Umbilical cord (tissue), 2 donors: ENCODE measurements around the gene ECM1. TPM values are rescaled to one million over a fixed set of nuclear protein-coding genes. Genes with fewer than 3 reads are reported as not detected.

Experiments used
- DNase-seq: peaks from one replicate; pipeline ENCODE4 v3.0.0-alpha.2; 2015; ENCODE audit warnings: low spot score
- total RNA-seq: library from RNA; depleted of rRNA; stranded (reverse); fragments of >200 nt; gene quantifications from one replicate; pipeline ENCODE4 v1.2.3, GENCODE V29; 2014; ENCODE audit warnings: low replicate concordance; ENCODE audit not compliant: insufficient read depth

ECM1 gene
- total RNA-seq, 1 donor from 2014 or later: 4.3 TPM

- no peak for DNase-seq
These were observed 4.2 kb downstream of the ECM1 start for GRCh38 chr1:150511985-150512660.

- peak; percentile 46 for DNase-seq
These were observed 4.9 kb downstream of the ECM1 start for GRCh38 chr1:150512846-150513245.

- DNase-seq: peak; percentile 48
These were observed 5.5 kb downstream of the ECM1 start for GRCh38 chr1:150513351-150513791.

GRCh38 chr1:150514260-150514659, 6.4 kb downstream of the ECM1 start:
- no peak for DNase-seq

- DNase-seq: no peak
These were observed 7.0 kb downstream of the ECM1 start for GRCh38 chr1:150514913-150515327.

GRCh38 chr1:150515328-150516049, 7.6 kb downstream of the ECM1 start, which contains the start of gene FALEC:
Gene FALEC (plus strand): TSS chr1:150515752.
- DNase-seq: peak; percentile 99

- DNase-seq: peak; percentile 22
These were observed 8.2 kb downstream of the ECM1 start for GRCh38 chr1:150516050-150516591.

GRCh38 chr1:150516616-150517015, 8.7 kb downstream of the ECM1 start:
- DNase-seq: no peak

- DNase-seq: no peak
These were observed 13.5 kb downstream of the ECM1 start for GRCh38 chr1:150521196-150521968.

GRCh38 chr1:150525348-150525747, 17.4 kb downstream of the ECM1 start:
- no peak for DNase-seq

- DNase-seq: no peak
These were observed 20.3 kb downstream of the ECM1 start for GRCh38 chr1:150528196-150528595.

- DNase-seq: peak; percentile 33
These were observed 21.1 kb downstream of the ECM1 start for GRCh38 chr1:150529017-150529416.

GRCh38 chr1:150530491-150531159, 22.7 kb downstream of the ECM1 start:
- DNase-seq: no peak

GRCh38 chr1:150532860-150533259, 25.0 kb downstream of the ECM1 start:
- DNase-seq: no peak

GRCh38 chr1:150534002-150534401, 26.1 kb downstream of the ECM1 start:
- DNase-seq: no peak

- no peak for DNase-seq
These were observed 27.8 kb downstream of the ECM1 start for GRCh38 chr1:150535511-150536287.

- DNase-seq: no peak
These were observed 29.2 kb downstream of the ECM1 start for GRCh38 chr1:150536836-150537731.

- DNase-seq: peak; percentile 90
These were observed 30.1 kb downstream of the ECM1 start for GRCh38 chr1:150537732-150538684.
